ENCODE measurements around the gene CARD6.

DNA sequence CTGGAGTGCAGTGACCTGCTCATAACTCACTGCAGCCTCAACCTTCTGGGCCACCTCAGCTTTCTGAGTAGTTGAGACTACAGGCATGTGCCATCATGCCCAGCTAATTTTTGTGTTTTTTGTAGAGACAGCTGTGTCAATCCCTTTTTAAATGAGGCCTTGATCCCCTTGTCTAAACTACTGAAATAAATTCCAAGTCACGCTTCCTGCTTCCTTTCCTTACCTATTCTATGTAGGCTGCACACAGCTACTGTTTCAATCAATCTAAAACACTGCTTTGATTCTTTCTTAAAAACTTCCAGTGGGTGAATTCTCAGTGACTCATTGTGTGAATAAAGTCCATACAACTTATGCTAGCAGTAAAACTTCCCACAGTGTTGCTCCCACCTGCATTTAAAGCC is 65.2 kb downstream of the CARD6 start:
- no peak for TF ChIP-seq EZH2phosphoT487 (IDR thresholded peaks at IDR 0.05; ENCODE audit: low read length)
- TF ChIP-seq, protein P1, sequence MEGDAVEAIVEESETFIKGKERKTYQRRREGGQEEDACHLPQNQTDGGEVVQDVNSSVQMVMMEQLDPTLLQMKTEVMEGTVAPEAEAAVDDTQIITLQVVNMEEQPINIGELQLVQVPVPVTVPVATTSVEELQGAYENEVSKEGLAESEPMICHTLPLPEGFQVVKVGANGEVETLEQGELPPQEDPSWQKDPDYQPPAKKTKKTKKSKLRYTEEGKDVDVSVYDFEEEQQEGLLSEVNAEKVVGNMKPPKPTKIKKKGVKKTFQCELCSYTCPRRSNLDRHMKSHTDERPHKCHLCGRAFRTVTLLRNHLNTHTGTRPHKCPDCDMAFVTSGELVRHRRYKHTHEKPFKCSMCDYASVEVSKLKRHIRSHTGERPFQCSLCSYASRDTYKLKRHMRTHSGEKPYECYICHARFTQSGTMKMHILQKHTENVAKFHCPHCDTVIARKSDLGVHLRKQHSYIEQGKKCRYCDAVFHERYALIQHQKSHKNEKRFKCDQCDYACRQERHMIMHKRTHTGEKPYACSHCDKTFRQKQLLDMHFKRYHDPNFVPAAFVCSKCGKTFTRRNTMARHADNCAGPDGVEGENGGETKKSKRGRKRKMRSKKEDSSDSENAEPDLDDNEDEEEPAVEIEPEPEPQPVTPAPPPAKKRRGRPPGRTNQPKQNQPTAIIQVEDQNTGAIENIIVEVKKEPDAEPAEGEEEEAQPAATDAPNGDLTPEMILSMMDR (IDR thresholded peaks at IDR 0.05; ENCODE audit: low read length): no peak
